Activated B cell treated with CpG ODN at 0.5 μM for 24 hours (primary cell): ENCODE measurements around the gene FRRS1. TPM values are rescaled to one million over a fixed set of nuclear protein-coding genes. Genes with fewer than 3 reads are reported as not detected.
"Not testable (repeated sequence)": the region's sequence is repeated elsewhere in the genome, so short reads cannot be mapped to it uniquely, and the experiment has no call there.

Experiments
- ATAC-seq: fragments of 200-7000 bp; cut with Tn5 transposase; one replicate; pipeline ENCODE4 v1.10.0; 2021; ENCODE audit warnings: low read depth, mild to moderate bottlenecking, moderate library complexity
- CTCF ChIA-PET: fragments of 350-600 bp; sonication (Branson Sonifier 250); formaldehyde crosslinking; loops from one replicate; lab custom pipeline; 2021; ENCODE audit warnings: antibody characterized with exemption; lab: Charles Lee
- POLR2A ChIA-PET: fragments of 350-600 bp; sonication (Branson Sonifier 250); formaldehyde crosslinking; loops from one replicate; lab custom pipeline; 2021; ENCODE audit warnings: antibody characterized with exemption; lab: Charles Lee
- DNase-seq: peaks from one replicate; pipeline ENCODE4 v3.0.0; 2022
- H3K27ac Mint-ChIP-seq: one replicate; pipeline ENCODE4 v1.8.0; 2020; ENCODE audit warnings: mixed read lengths
- H3K27me3 Mint-ChIP-seq: one replicate; pipeline ENCODE4 v1.8.0; 2021; ENCODE audit warnings: mixed read lengths
- H3K36me3 Mint-ChIP-seq: one replicate; pipeline ENCODE4 v1.8.0; 2021; ENCODE audit warnings: low read depth, mixed read lengths
- H3K4me1 Mint-ChIP-seq: one replicate; pipeline ENCODE4 v1.8.0; 2021; ENCODE audit warnings: mixed read lengths
- H3K4me3 Mint-ChIP-seq: one replicate; pipeline ENCODE4 v1.8.0; 2020; ENCODE audit warnings: mild to moderate bottlenecking, mixed read lengths
- H3K9me3 Mint-ChIP-seq: one replicate; pipeline ENCODE4 v1.8.0; 2020; ENCODE audit warnings: mixed read lengths
- CTCF ChIP-seq: fragments of 200-600 bp; IDR thresholded peaks from one replicate; pipeline ENCODE4 v1.8.0; 2022; ENCODE audit warnings: antibody characterized with exemption, mild to moderate bottlenecking
- intact Hi-C: fragments of 100-400 bp; cut with micrococcal nuclease; formaldehyde crosslinking; loops from one replicate; pipeline ENCODE4 v1.15.1; 2024
- total RNA-seq: library from RNA; stranded (reverse); gene quantifications from 2 replicates; pipeline ENCODE4 v1.2.3, GENCODE V29; 2022

FRRS1 gene
- total RNA-seq, 1 donor from 2014 or later: 1.1 TPM

- intact Hi-C loops: no loop called here
- Mint-ChIP-seq H3K36me3 (peaks cover 2% of the 10 kb centered on the region), H3K4me1 (peaks cover 7% of the 10 kb centered on the region), H3K27ac (no peak overlapping the region), H3K4me3 (no peak overlapping the region), H3K9me3 (peaks cover 3% of the 10 kb centered on the region), H3K27me3 (peaks cover 5% of the 10 kb centered on the region)
- no peak for ATAC-seq
- ChIA-PET POLR2A (no interaction called here), CTCF (no interaction called here)
- DNase-seq: no peak
- no peak for TF ChIP-seq CTCF
These were observed 2.0 kb downstream of the FRRS1 start for GRCh38 chr1:99764439-99764838.

DNA sequence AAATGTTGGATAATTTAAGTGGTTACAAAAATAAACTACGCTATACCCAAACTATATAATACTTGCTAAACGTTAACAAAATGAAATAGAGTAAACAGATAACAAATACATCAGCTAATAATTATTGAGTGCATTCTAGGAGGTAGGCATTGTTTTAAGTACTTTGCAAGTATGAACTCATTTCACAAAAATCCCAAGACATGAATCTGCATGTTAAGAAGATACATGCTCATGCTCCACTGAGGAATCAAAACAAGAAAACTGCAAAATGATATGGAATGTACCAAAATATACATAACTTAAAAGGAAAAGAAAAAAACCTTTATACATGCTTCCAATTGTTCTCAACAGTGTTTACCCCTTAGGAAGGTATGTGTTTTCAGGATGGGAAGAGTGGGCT, 2.5 kb downstream of the FRRS1 start:
- Mint-ChIP-seq H3K27ac (no peak overlapping the region), H3K9me3 (peaks cover 7% of the 10 kb centered on the region), H3K27me3 (peaks cover 2% of the 10 kb centered on the region), H3K4me3 (no peak overlapping the region), H3K36me3 (peaks cover 2% of the 10 kb centered on the region), H3K4me1 (peaks cover 10% of the 10 kb centered on the region)
- no peak for ATAC-seq
- ChIA-PET POLR2A (no interaction called here), CTCF (no interaction called here)
- no peak for DNase-seq
- intact Hi-C loops: no loop called here
- TF ChIP-seq CTCF: no peak

DNA sequence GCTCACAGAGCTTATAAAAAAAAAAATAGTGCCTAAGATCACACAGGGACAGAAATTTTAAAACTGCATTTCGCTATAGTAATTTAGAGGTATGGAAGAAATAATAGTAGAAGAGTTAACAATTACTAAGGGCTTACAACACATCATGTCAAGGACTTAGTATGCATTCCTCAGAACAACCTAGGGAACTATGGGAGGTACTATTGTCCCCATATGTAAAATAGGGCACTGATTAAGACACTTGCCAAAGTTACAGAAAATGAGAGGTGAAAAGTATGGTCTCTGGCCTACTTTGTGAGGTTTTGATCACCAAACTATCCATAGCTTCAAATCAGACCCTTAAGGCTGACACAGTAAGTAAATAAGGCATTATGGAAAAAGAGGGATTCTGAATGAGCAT, 4.7 kb downstream of the FRRS1 start:
- Mint-ChIP-seq H3K4me3 (no peak overlapping the region), H3K27ac (no peak overlapping the region), H3K4me1 (peaks cover 20% of the 10 kb centered on the region), H3K9me3 (peaks cover 9% of the 10 kb centered on the region), H3K27me3 (no peaks in the 10 kb centered on the region), H3K36me3 (peaks cover 2% of the 10 kb centered on the region)
- no peak for TF ChIP-seq CTCF
- intact Hi-C loops: no loop called here
- POLR2A ChIA-PET: no interaction called here
- no peak for ATAC-seq
- CTCF ChIA-PET: no interaction called here
- DNase-seq: no peak

DNA sequence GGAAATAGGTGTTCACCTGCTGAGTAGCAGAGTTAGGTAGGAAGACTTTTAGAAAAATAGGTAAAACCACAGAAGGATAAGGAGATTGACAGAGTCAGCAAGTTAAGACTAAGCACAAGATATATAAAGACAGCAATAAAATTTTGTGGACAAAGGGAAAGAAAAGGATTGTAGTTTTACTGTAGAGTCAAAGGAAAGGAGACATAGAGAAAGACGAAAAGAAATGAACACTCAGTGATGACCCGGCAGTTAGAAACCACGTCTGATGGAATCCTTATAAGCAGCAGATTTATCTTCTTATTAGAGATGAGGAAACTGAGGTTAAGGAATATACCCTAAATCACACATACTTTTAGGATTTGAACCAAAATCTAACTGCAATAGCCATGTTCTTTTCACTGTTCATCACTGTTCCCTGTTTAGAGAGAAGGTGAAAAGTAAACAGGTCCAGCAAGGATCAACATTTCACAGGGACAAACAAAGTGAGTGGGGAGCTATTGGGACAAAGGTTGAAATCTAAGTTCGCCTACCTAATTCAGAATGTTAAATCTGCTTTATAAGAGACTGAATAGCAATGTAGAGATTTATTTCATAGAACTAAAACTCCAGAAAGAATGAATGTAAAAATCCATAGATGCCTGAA, 6.8 kb downstream of the FRRS1 start:
- TF ChIP-seq CTCF: no peak
- Mint-ChIP-seq H3K36me3 (no peaks in the 10 kb centered on the region), H3K9me3 (peaks cover 9% of the 10 kb centered on the region), H3K27me3 (no peaks in the 10 kb centered on the region), H3K4me3 (no peak overlapping the region), H3K4me1 (peaks cover 13% of the 10 kb centered on the region), H3K27ac (no peak overlapping the region)
- ChIA-PET POLR2A (no interaction called here), CTCF (no interaction called here)
- intact Hi-C loops: no loop called here
- ATAC-seq (no peak), DNase-seq (no peak)

DNA sequence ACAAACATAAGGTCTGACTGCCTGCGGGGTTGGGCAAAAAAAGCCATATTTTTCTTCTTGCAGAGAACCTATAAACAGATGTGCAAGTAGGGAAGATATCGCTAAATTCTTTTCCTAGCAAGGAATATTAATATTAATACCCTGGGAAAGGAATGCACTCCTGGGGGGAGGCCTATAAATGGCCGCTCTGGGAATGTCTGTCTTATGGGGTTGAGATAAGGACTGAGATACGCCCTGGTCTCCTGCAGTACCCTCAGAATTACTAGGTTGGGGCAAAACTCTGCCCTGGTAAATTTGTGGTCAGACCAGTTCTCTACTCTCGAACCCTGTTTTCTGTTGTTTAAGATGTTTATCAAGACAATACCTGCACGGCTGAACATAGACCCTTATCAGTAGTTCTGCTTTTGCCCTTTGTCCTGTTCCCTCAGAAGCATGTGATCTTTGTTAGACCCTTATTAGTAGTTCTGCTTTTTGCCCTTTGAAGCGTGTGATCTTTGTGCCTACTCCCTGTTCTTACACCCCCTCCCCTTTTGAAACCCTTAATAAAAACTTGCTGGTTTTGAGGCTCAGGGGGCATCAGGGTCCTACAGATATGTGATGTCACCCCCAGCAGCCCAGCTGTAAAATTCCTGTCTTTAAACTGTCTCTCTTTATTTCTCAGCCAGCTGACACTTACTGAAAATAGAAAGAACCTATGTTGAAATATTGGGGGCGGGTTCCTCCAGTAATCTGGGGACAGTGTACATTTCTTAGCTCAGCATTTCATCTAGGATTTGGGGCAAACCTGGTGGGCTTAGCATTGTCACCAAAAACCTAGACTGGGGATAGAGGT, 7.5 kb downstream of the FRRS1 start:
- H3K9me3 Mint-ChIP-seq, H3K27ac Mint-ChIP-seq, H3K27me3 Mint-ChIP-seq, intact Hi-C loops, CTCF ChIA-PET, DNase-seq, H3K36me3 Mint-ChIP-seq, POLR2A ChIA-PET, ATAC-seq, H3K4me3 Mint-ChIP-seq: not testable (repeated sequence)
- H3K4me1 Mint-ChIP-seq: peaks cover 13% of the 10 kb centered on the region
